HEK293T (cell line): ENCODE results near the gene IFNAR1.

Source experiments
- CTCF ChIA-PET: fragments of 350-600 bp; formaldehyde crosslinking; extraction: SDS; loops from one replicate; lab custom pipeline; 2021; ENCODE audit warnings: antibody characterized with exemption, inconsistent platforms; lab: Yijun Ruan, JAX
- POLR2A ChIA-PET: fragments of 350-600 bp; formaldehyde crosslinking; extraction: SDS; loops from one replicate; lab custom pipeline; 2020; ENCODE audit warnings: antibody characterized with exemption, inconsistent platforms; lab: Yijun Ruan, JAX
- DNase-seq: peaks from one replicate; pipeline ENCODE4 v3.0.0; 2012; ENCODE audit warnings: mixed read lengths; ENCODE audit errors: extremely low spot score
- ARNT ChIP-seq: fragments of 450-650 bp; IDR thresholded peaks from 2 replicates; pipeline ENCODE4 v1.6.1; 2017; ENCODE audit warnings: mild to moderate bottlenecking
- BHLHE40 ChIP-seq: fragments of 450-650 bp; IDR thresholded peaks from 2 replicates; pipeline ENCODE4 v1.6.1; 2016; ENCODE audit warnings: mild to moderate bottlenecking, moderate library complexity, borderline replicate concordance
- CTBP1 ChIP-seq: fragments of 450-650 bp; IDR thresholded peaks from 2 replicates; pipeline ENCODE4 v1.6.1; 2016; ENCODE audit warnings: borderline replicate concordance
- ELF4 ChIP-seq: fragments of 450-650 bp; IDR thresholded peaks from 2 replicates; pipeline ENCODE4 v1.6.1; 2017; ENCODE audit warnings: antibody characterized with exemption
- FOXA1 ChIP-seq: fragments of 450-650 bp; IDR thresholded peaks from 2 replicates; pipeline ENCODE4 v1.6.1; 2016; ENCODE audit warnings: mild to moderate bottlenecking
- FOXK2 ChIP-seq: fragments of 450-650 bp; IDR thresholded peaks from 2 replicates; pipeline ENCODE4 v1.6.1; 2016; ENCODE audit warnings: mild to moderate bottlenecking
- FOXM1 ChIP-seq: fragments of 450-650 bp; IDR thresholded peaks from 2 replicates; pipeline ENCODE4 v1.6.1; 2017; ENCODE audit warnings: mild to moderate bottlenecking, borderline replicate concordance
- HDGF ChIP-seq: fragments of 450-650 bp; IDR thresholded peaks from 2 replicates; pipeline ENCODE4 v1.6.1; 2017; ENCODE audit warnings: antibody characterized with exemption, borderline replicate concordance
- L3MBTL2 ChIP-seq: fragments of 450-650 bp; conservative IDR thresholded peaks from 2 replicates; pipeline ENCODE4 v1.6.1; 2016; ENCODE audit warnings: mild to moderate bottlenecking
- LEF1 ChIP-seq: fragments of 450-650 bp; IDR thresholded peaks from 2 replicates; pipeline ENCODE4 v1.6.1; 2017; ENCODE audit warnings: mild to moderate bottlenecking, borderline replicate concordance
- NFRKB ChIP-seq: fragments of 450-650 bp; IDR thresholded peaks from 2 replicates; pipeline ENCODE4 v1.6.1; 2016; ENCODE audit warnings: mild to moderate bottlenecking, moderate library complexity
- SP1 ChIP-seq: fragments of 450-650 bp; IDR thresholded peaks from 2 replicates; pipeline ENCODE4 v1.6.1; 2017
- SUZ12 ChIP-seq: fragments of 450-650 bp; IDR thresholded peaks from 2 replicates; pipeline ENCODE4 v1.6.1; 2016; ENCODE audit warnings: mild to moderate bottlenecking
- TARDBP ChIP-seq: fragments of 450-650 bp; IDR thresholded peaks from 2 replicates; pipeline ENCODE4 v1.6.1; 2016
- ZNF384 ChIP-seq: fragments of 450-650 bp; IDR thresholded peaks from 2 replicates; pipeline ENCODE4 v1.6.1; 2016
- TF ChIP-seq, protein P1 (sequence below): fragments of 450-650 bp; IDR thresholded peaks from 2 replicates; pipeline ENCODE4 v1.6.1; 2016

Gene IFNAR1

DNA sequence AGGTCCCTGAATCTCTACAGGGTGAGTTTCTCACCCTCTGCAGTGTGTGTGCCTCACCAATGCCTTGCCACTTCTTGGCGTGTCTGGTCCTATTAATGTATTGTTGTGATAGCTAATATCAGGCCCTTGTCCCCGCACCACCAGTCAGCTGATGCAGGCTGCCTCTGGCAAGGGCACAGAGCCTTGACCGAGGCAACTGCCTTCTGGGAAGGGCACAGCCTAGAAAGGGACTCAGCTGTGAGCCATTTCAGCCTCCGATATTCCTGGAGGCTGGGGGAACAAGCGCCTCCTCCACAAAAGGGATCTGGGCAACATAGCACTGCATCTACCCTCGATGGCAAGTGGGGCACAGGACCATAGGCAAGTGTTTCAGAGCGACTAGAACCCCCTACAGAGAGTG lies 31.6 kb upstream of the IFNAR1 start:
- DNase-seq = no peak
- ChIA-PET POLR2A (no interaction called here), CTCF (no interaction called here)
- TF ChIP-seq BHLHE40 = no peak
- TF ChIP-seq ELF4 = no peak
- no peak for TF ChIP-seq FOXA1
- TF ChIP-seq TARDBP = no peak
- TF ChIP-seq LEF1 = no peak
- no peak for TF ChIP-seq CTBP1
- no peak for TF ChIP-seq HDGF
- TF ChIP-seq, protein P1, sequence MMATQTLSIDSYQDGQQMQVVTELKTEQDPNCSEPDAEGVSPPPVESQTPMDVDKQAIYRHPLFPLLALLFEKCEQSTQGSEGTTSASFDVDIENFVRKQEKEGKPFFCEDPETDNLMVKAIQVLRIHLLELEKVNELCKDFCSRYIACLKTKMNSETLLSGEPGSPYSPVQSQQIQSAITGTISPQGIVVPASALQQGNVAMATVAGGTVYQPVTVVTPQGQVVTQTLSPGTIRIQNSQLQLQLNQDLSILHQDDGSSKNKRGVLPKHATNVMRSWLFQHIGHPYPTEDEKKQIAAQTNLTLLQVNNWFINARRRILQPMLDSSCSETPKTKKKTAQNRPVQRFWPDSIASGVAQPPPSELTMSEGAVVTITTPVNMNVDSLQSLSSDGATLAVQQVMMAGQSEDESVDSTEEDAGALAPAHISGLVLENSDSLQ = no peak
- no peak for TF ChIP-seq SP1
- no peak for TF ChIP-seq ZNF384
- TF ChIP-seq FOXM1 = no peak
- TF ChIP-seq SUZ12 = no peak
- TF ChIP-seq FOXK2 = no peak
- no peak for TF ChIP-seq L3MBTL2
- TF ChIP-seq ARNT = no peak
- no peak for TF ChIP-seq NFRKB

DNA sequence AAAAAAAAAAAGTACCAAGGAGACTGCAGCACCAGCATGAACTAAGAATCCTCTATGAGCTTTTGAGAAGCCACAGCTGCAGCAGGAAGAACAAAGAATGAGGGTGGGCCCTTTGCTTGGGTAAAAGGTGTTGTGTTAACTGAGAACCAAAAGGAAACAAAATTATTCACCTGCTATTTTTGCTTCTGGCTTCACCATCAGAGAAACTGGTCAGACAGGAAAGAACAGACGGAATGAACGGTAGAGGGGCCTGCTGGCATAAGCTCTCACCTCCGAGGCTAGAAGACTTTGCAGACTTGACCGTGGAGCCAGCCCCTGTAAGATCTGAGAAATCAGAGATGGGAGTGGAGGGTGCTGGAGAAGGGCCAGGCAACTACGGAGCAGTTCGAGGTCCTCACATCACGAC lies 31.0 kb upstream of the IFNAR1 start:
- TF ChIP-seq ARNT = no peak
- no peak for TF ChIP-seq SP1
- TF ChIP-seq, protein P1 = no peak
- TF ChIP-seq SUZ12 = no peak
- TF ChIP-seq FOXM1 = no peak
- TF ChIP-seq ZNF384 = no peak
- no peak for TF ChIP-seq BHLHE40
- TF ChIP-seq NFRKB = no peak
- no peak for TF ChIP-seq L3MBTL2
- TF ChIP-seq ELF4 = no peak
- TF ChIP-seq CTBP1 = no peak
- TF ChIP-seq TARDBP = no peak
- TF ChIP-seq FOXA1 = no peak
- no peak for DNase-seq
- ChIA-PET POLR2A (interaction anchor here (1.2 kb wide), 1 partner anchor 31 kb away, joined by 3 read pairs; the partner anchor contains the start of gene IFNAR1), CTCF (no interaction called here)

DNA sequence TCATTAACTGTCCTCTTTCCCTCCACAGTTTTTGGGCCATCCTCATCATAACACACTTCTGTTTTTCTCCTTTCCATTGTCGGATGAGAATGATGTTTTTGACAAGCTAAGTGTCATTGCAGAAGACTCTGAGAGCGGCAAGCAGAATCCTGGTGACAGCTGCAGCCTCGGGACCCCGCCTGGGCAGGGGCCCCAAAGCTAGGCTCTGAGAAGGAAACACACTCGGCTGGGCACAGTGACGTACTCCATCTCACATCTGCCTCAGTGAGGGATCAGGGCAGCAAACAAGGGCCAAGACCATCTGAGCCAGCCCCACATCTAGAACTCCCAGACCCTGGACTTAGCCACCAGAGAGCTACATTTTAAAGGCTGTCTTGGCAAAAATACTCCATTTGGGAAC lies 28.6 kb upstream of the IFNAR1 start:
- CTCF ChIA-PET = interaction anchor here (1.0 kb wide), 1 partner anchor 99 kb away, joined by 3 read pairs; no protein-coding TSS in a partner anchor
- no peak for DNase-seq
- TF ChIP-seq CTBP1 (no peak), SUZ12 (no peak), LEF1 (no peak), FOXK2 (no peak), L3MBTL2 (no peak), FOXM1 (no peak), SP1 (no peak), BHLHE40 (no peak), ELF4 (no peak), NFRKB (no peak), HDGF (no peak), ZNF384 (no peak), TARDBP (no peak), ARNT (no peak), FOXA1 (no peak)
- TF ChIP-seq, protein P1 = no peak
- POLR2A ChIA-PET = no interaction called here

DNA sequence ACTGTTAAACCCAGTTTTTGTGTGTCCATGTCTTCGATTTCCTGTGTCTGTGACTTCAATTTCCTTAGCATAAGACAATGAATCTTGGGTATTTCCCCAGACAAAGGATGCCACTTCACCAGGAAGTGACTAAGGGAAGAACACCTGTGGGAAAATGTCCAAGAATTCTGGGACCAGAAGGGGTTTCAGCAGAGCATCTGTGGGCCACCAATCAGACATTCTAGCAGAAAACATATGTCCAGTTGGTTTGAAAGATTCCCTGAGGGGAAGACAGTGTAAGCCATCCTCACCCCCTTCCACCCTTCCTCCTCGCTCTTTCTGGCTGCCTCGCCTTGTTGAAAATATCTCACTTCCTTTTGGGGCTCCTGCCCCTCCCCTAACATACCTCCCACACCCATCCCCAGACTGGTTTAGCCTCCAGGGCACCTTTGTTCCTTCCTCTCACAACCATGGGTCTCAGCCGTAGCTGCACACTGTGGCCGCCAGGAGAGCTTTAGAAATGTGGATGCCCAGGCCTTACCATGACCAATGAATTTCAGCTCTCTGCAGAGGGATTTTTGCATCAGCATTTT lies 25.5 kb upstream of the IFNAR1 start:
- POLR2A ChIA-PET = interaction anchor here (2.5 kb wide), 1 partner anchor 26 kb away, joined by 9 read pairs; the partner anchor contains the start of gene IFNAR1
- TF ChIP-seq BHLHE40 (no peak), SUZ12 (no peak), TARDBP (no peak), HDGF (no peak), CTBP1 (no peak), FOXA1 (no peak), ZNF384 (no peak), SP1 (no peak), FOXM1 (no peak), NFRKB (no peak), FOXK2 (no peak), L3MBTL2 (no peak)
- TF ChIP-seq, protein P1 = no peak
- CTCF ChIA-PET = interaction anchor here (1.3 kb wide), 1 partner anchor 62 kb away, joined by 4 read pairs; no protein-coding TSS in a partner anchor
- DNase-seq = no peak
